Lower leg skin (tissue), 3 donors: ENCODE results near the gene RAD51B.

ENCODE experiments used
- POLR2A ChIP-seq, 2 donors: fragments of 450-650 bp; IDR thresholded peaks; one replicate each; pipeline ENCODE4 v1.6.1; 2016 to 2017; ENCODE audit warnings: antibody characterized with exemption in 2 of 2, mild to moderate bottlenecking in 1 of 2, moderate library complexity in 1 of 2
- TF ChIP-seq, protein P1 (sequence below), 3 donors: fragments of 450-650 bp; IDR thresholded peaks; one replicate each; pipeline ENCODE4 v1.5.1; 2016; ENCODE audit warnings: antibody characterized with exemption in 3 of 3, mild to moderate bottlenecking in 3 of 3, moderate library complexity in 2 of 3

DNA sequence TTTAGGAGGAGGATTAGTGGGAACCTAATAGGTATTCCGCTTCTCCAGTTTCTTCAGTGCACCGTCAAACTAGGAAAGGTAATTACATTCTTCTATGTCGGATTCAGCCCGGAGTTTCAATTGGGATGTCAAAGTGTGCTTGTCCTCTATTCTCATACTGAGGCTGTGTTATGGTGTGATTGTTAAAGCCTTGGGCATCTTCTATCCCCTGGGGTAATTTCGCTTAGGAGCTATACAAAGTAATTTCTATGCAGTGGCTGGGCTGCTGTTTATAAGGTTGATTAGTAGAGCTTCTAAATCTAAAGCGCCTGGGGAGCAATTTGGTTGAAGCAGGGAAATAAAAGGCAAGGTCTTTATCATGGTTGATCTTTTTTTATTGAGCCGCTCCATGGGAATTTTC lies 573.7 kb downstream of the RAD51B start:
- TF ChIP-seq, protein P1, sequence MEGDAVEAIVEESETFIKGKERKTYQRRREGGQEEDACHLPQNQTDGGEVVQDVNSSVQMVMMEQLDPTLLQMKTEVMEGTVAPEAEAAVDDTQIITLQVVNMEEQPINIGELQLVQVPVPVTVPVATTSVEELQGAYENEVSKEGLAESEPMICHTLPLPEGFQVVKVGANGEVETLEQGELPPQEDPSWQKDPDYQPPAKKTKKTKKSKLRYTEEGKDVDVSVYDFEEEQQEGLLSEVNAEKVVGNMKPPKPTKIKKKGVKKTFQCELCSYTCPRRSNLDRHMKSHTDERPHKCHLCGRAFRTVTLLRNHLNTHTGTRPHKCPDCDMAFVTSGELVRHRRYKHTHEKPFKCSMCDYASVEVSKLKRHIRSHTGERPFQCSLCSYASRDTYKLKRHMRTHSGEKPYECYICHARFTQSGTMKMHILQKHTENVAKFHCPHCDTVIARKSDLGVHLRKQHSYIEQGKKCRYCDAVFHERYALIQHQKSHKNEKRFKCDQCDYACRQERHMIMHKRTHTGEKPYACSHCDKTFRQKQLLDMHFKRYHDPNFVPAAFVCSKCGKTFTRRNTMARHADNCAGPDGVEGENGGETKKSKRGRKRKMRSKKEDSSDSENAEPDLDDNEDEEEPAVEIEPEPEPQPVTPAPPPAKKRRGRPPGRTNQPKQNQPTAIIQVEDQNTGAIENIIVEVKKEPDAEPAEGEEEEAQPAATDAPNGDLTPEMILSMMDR (IDR thresholded peaks at IDR 0.05): no peak
- no peak for TF ChIP-seq POLR2A (IDR thresholded peaks at IDR 0.05)
